ENCODE results near the gene C9orf78. TPM values are rescaled to one million over a fixed set of nuclear protein-coding genes. Genes with fewer than 3 reads are reported as not detected.

C9orf78 gene
- total RNA-seq, 4 donors from 2014 or later: 47.3 to 139 (median 62.6) TPM

DNA sequence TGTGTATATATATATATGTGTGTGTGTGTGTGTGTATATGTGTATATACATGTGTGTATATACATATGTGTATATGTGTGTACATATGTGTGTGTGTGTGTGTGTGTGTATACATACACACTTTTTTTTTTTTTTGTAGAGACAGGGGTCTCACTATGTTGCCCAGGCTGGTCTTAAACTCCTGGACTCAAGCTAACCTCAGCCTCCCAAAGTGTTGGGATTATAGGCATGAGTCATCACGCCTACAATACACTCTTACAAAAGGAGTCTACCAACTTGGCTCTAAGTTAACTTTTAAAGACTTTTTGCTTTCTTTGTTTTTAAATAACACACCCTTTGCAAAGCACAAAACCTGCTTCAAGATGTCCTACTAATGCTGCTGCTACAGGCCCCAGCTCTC, 2.1 kb downstream of the C9orf78 start:
- Histone ChIP-seq H3K36me3 (peaks cover 39 to 54% (median 50%) of the 10 kb centered on the region in 4 donors), H3K27ac (replicated peaks in 1 of 4) (no peak overlapping the region), H3K9me3 (no peaks in the 10 kb centered on the region), H3K4me3 (no peak overlapping the region), H3K4me1 (peaks cover 22 to 40% (median 33%) of the 10 kb centered on the region in 4 donors), H3K27me3 (no peaks in the 10 kb centered on the region)
- no peak for DNase-seq (ENCODE audit: extremely low spot score)
- 83% methylated on average over 1 of the region's 1 CpG for WGBS
- TF ChIP-seq, protein P1, sequence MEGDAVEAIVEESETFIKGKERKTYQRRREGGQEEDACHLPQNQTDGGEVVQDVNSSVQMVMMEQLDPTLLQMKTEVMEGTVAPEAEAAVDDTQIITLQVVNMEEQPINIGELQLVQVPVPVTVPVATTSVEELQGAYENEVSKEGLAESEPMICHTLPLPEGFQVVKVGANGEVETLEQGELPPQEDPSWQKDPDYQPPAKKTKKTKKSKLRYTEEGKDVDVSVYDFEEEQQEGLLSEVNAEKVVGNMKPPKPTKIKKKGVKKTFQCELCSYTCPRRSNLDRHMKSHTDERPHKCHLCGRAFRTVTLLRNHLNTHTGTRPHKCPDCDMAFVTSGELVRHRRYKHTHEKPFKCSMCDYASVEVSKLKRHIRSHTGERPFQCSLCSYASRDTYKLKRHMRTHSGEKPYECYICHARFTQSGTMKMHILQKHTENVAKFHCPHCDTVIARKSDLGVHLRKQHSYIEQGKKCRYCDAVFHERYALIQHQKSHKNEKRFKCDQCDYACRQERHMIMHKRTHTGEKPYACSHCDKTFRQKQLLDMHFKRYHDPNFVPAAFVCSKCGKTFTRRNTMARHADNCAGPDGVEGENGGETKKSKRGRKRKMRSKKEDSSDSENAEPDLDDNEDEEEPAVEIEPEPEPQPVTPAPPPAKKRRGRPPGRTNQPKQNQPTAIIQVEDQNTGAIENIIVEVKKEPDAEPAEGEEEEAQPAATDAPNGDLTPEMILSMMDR (IDR thresholded peaks at IDR 0.05): no peak
- TF ChIP-seq EP300 (IDR thresholded peaks at IDR 0.05) (no peak), POLR2AphosphoS5 (IDR thresholded peaks at IDR 0.05) (no peak), POLR2A (IDR thresholded peaks at IDR 0.05; ENCODE audit: low read depth) (no peak)
- intact Hi-C loops (cut with DNase I): no loop called here

DNA sequence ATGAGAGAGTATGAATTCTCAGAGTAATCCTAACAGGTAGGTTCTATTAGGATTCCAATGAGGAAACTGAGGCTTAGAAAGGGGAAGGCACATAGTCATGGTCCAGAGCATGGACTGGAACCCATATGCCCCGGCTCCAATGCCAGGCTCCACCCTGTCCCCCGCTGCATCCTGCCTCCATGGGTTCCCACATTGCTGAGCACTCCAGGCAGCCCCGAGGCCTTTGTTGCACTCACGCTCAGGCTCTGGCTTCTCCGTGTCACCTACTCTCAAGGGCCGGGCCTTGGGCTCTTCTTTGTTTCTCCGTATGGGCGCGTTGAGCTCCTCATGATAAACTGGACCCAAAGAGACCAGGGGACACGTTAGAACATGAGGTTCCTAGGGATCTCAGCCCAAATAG, 6.1 kb downstream of the C9orf78 start:
- H3K27ac ChIP-seq (replicated peaks in 1 of 4): no peak overlapping the region
- H3K4me1 ChIP-seq: peaks cover 3 to 9% (median 6%) of the 10 kb centered on the region in 4 donors
- H3K9me3 ChIP-seq: no peaks in the 10 kb centered on the region
- 93% methylated on average over 10 of the region's 10 CpGs for WGBS
- no peak for DNase-seq (ENCODE audit: extremely low spot score)
- TF ChIP-seq, protein P1 (IDR thresholded peaks at IDR 0.05): no peak
- TF ChIP-seq POLR2AphosphoS5 (IDR thresholded peaks at IDR 0.05) (no peak), POLR2A (IDR thresholded peaks at IDR 0.05; ENCODE audit: low read depth) (no peak), EP300 (IDR thresholded peaks at IDR 0.05) (no peak)
- intact Hi-C loops (cut with DNase I): no loop called here
- H3K36me3 ChIP-seq: peaks cover 39 to 70% (median 58%) of the 10 kb centered on the region in 4 donors
- H3K4me3 ChIP-seq: no peak overlapping the region
- H3K27me3 ChIP-seq: no peaks in the 10 kb centered on the region

DNA sequence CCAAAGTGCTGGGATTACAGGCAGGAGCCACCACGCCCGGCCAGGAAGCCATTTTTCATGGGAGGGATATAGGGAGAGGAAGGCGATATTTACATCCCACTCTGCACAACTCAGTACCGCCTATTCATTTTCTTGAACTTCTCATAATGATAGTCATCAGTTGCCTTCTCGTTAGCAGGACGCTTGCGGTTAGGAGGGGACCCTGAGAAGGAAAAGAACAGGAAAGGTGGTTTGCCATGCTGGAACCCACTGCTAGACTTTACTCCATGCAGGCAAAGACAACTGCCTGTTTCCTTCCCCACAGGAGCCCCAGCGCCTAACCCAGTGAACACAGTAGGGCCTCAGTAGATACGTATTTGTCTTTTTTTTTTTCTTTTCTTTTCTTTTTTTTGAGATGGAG, 7.0 kb downstream of the C9orf78 start:
- intact Hi-C loops (cut with DNase I): no loop called here
- H3K4me3 ChIP-seq: no peak overlapping the region
- no peak overlapping the region for H3K27ac ChIP-seq (replicated peaks in 1 of 4)
- H3K36me3 ChIP-seq: peaks cover 39 to 66% (median 56%) of the 10 kb centered on the region in 4 donors
- H3K9me3 ChIP-seq: no peaks in the 10 kb centered on the region
- no peak for DNase-seq (ENCODE audit: extremely low spot score)
- H3K4me1 ChIP-seq: peaks cover 3 to 5% (median 3%) of the 10 kb centered on the region in 4 donors
- WGBS: 92% methylated on average over 9 of the region's 9 CpGs
- no peaks in the 10 kb centered on the region for H3K27me3 ChIP-seq
- TF ChIP-seq, protein P1 (IDR thresholded peaks at IDR 0.05): no peak
- no peak for TF ChIP-seq EP300 (IDR thresholded peaks at IDR 0.05)
- TF ChIP-seq POLR2A (IDR thresholded peaks at IDR 0.05; ENCODE audit: low read depth): no peak
- no peak for TF ChIP-seq POLR2AphosphoS5 (IDR thresholded peaks at IDR 0.05)

DNA sequence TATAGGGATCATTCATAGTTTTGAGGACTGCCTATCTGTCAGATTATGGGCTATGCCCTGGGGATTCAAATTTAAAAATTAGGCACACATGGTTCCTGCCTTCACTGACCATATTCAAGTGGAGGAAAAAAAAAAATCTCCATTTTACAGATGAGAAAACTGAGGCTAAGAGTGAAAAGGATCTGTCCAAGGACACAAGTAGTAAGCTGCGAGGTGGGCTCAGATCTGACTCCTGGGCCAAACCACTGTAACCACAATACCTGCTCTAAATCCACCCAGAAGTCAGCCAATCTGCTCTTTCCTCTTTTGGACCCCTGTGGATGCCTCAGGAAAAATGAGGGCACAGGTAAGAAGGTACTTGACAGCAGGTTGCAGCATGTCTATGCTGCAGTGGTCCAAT, 8.3 kb downstream of the C9orf78 start:
- WGBS: 96% methylated on average over 1 of the region's 1 CpG
- no peak for TF ChIP-seq POLR2AphosphoS5 (IDR thresholded peaks at IDR 0.05)
- TF ChIP-seq EP300 (IDR thresholded peaks at IDR 0.05): no peak
- no peak for TF ChIP-seq POLR2A (IDR thresholded peaks at IDR 0.05; ENCODE audit: low read depth)
- TF ChIP-seq, protein P1 (IDR thresholded peaks at IDR 0.05): no peak
- H3K36me3 ChIP-seq: peaks cover 39 to 64% (median 55%) of the 10 kb centered on the region in 4 donors

DNA sequence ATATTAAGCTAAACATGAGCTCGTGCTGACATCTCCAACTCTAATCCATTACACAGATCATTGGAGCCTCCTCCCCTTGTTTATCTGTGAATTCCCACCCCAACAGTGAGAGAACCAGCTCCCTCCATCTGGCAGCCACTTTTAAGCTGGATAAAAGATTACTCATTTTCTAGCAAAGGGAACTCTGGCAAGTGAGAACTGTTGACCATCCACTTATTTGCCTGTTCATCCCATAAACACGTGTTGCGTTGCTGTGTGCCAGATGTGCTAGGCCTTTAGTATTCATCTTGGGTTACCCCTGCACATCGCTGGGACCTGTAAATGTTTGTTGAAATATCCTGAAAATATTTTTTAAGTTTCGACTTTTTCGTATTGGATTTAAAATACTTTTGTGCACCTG, 8.7 kb downstream of the C9orf78 start:
- Histone ChIP-seq H3K9me3 (no peaks in the 10 kb centered on the region), H3K27me3 (no peaks in the 10 kb centered on the region), H3K4me3 (no peak overlapping the region), H3K27ac (replicated peaks in 1 of 4) (no peak overlapping the region), H3K4me1 (peaks cover 8 to 13% (median 10%) of the 10 kb centered on the region in 4 donors), H3K36me3 (peaks cover 39 to 64% (median 55%) of the 10 kb centered on the region in 4 donors)
- 76% methylated on average over 6 of the region's 6 CpGs for WGBS
- TF ChIP-seq POLR2A (IDR thresholded peaks at IDR 0.05; ENCODE audit: low read depth): no peak
- TF ChIP-seq EP300 (IDR thresholded peaks at IDR 0.05): no peak
- TF ChIP-seq, protein P1 (IDR thresholded peaks at IDR 0.05): no peak
- no peak for TF ChIP-seq POLR2AphosphoS5 (IDR thresholded peaks at IDR 0.05)
- no peak for DNase-seq (ENCODE audit: extremely low spot score)
- intact Hi-C loops (cut with DNase I): no loop called here

More for the DNA sequence above, 8.3 kb downstream of the C9orf78 start:
- no peaks in the 10 kb centered on the region for H3K9me3 ChIP-seq
- no peak overlapping the region for H3K4me3 ChIP-seq
- intact Hi-C loops (cut with DNase I): no loop called here
- DNase-seq (ENCODE audit: extremely low spot score): no peak
- no peaks in the 10 kb centered on the region for H3K27me3 ChIP-seq
- no peak overlapping the region for H3K27ac ChIP-seq (replicated peaks in 1 of 4)
- H3K4me1 ChIP-seq: peaks cover 8 to 13% (median 10%) of the 10 kb centered on the region in 4 donors
